ENCODE measurements around the gene BCOR. TPM values are rescaled to one million over a fixed set of nuclear protein-coding genes. Genes with fewer than 3 reads are reported as not detected.

BCOR gene
- total RNA-seq, 1 experiment from 2014 or later: 35.1 TPM

GRCh38 chrX:40116925-40117324 is 19.2 kb upstream of the BCOR start:
- DNase-seq (ENCODE audit: low read depth, low spot score) (no peak), ATAC-seq (no peak)
- Histone ChIP-seq H3K9me3 (ENCODE audit: control insufficient read depth in 1 of 2, insufficient read depth in 1 of 2, low read depth in 1 of 2, low read length in 2 of 2) (no peaks in the 10 kb centered on the region), H4K20me1 (ENCODE audit: insufficient read depth) (no peaks in the 10 kb centered on the region), H3K4me2 (ENCODE audit: low read length) (no peak overlapping the region), H3K9me2 (ENCODE audit: insufficient read depth) (no peaks in the 10 kb centered on the region), H2AFZ (ENCODE audit: low read depth, low read length, poor library complexity, severe bottlenecking) (no peak overlapping the region), H3K27ac (ENCODE audit: low read depth, low read length) (no peak overlapping the region), H3K9ac (ENCODE audit: low read length) (no peak overlapping the region), H3K4me1 (ENCODE audit: control insufficient read depth in 1 of 2, insufficient read depth in 2 of 2, low read length in 2 of 2) (peaks cover 12 to 23% of the 10 kb centered on the region in 2 experiments; a peak in 3 of 4 replicates), H3K36me3 (ENCODE audit: control insufficient read depth in 1 of 2, insufficient read depth in 2 of 2, low read length in 2 of 2) (no peaks in the 10 kb centered on the region), H3K27me3 (ENCODE audit: insufficient read depth, low read length) (no peaks in the 10 kb centered on the region), H3K4me3 (replicated peaks in 1 of 2; ENCODE audit: low read depth in 1 of 2, low read length in 2 of 2) (no peak overlapping the region), H3K79me2 (ENCODE audit: insufficient read depth, low read length) (no peaks in the 10 kb centered on the region)
- intact Hi-C loops (cut with micrococcal nuclease): no loop called here
- CTCF ChIA-PET: no interaction called here
- POLR2A ChIA-PET: no interaction called here
- RAD21 ChIA-PET (ENCODE audit: low non-redundant PET in 1 of 2, low total read pairs in 2 of 2, uncharacterized antibody in 2 of 2, unreplicated experiment in 2 of 2): no interaction called here
- TF ChIP-seq ELF1 (IDR thresholded peaks at IDR 0.05; ENCODE audit: borderline replicate concordance, low read depth) (no peak), MAX (IDR thresholded peaks at IDR 0.05) (no peak), EZH2 (IDR thresholded peaks at IDR 0.05) (no peak), EGR1 (IDR thresholded peaks at IDR 0.05; ENCODE audit: low read depth) (no peak), YY1 (IDR thresholded peaks at IDR 0.05; ENCODE audit: extremely low read depth, insufficient replicate concordance, low read depth, low read length) (no peak)
- no TSS peak for BruUV-seq (replicated peaks)

- ChIA-PET CTCF (no interaction called here), POLR2A (no interaction called here), RAD21 (ENCODE audit: low non-redundant PET in 1 of 2, low total read pairs in 2 of 2, uncharacterized antibody in 2 of 2, unreplicated experiment in 2 of 2) (no interaction called here)
- no peak overlapping the region for H3K9ac ChIP-seq (ENCODE audit: low read length)
- no peak overlapping the region for H3K27ac ChIP-seq (ENCODE audit: low read depth, low read length)
- no peak overlapping the region for H3K4me3 ChIP-seq (replicated peaks in 1 of 2; ENCODE audit: low read depth in 1 of 2, low read length in 2 of 2)
- no peaks in the 10 kb centered on the region for H3K36me3 ChIP-seq (ENCODE audit: control insufficient read depth in 1 of 2, insufficient read depth in 2 of 2, low read length in 2 of 2)
- H2AFZ ChIP-seq (ENCODE audit: low read depth, low read length, poor library complexity, severe bottlenecking): no peak overlapping the region
- H4K20me1 ChIP-seq (ENCODE audit: insufficient read depth): no peaks in the 10 kb centered on the region
- BruUV-seq (replicated peaks): no TSS peak
- H3K27me3 ChIP-seq (ENCODE audit: insufficient read depth, low read length): no peaks in the 10 kb centered on the region
- no peaks in the 10 kb centered on the region for H3K9me2 ChIP-seq (ENCODE audit: insufficient read depth)
- no peaks in the 10 kb centered on the region for H3K9me3 ChIP-seq (ENCODE audit: control insufficient read depth in 1 of 2, insufficient read depth in 1 of 2, low read depth in 1 of 2, low read length in 2 of 2)
- peaks cover 27 to 35% of the 10 kb centered on the region in 2 experiments for H3K4me1 ChIP-seq (ENCODE audit: control insufficient read depth in 1 of 2, insufficient read depth in 2 of 2, low read length in 2 of 2)
- no peak for ATAC-seq
- H3K79me2 ChIP-seq (ENCODE audit: insufficient read depth, low read length): peaks cover 7% of the 10 kb centered on the region; the same call in 1 of the 2 replicates
- DNase-seq (ENCODE audit: low read depth, low spot score): no peak
- intact Hi-C loops (cut with micrococcal nuclease): no loop called here
- H3K4me2 ChIP-seq (ENCODE audit: low read length): no peak overlapping the region
- TF ChIP-seq EGR1 (IDR thresholded peaks at IDR 0.05; ENCODE audit: low read depth) (no peak), SRF (IDR thresholded peaks at IDR 0.05; ENCODE audit: low read depth) (no peak), EZH2phosphoT487 (IDR thresholded peaks at IDR 0.05; ENCODE audit: borderline replicate concordance) (no peak), ZNF274 (IDR thresholded peaks at IDR 0.05; ENCODE audit: low read depth, low read length) (no peak), CBX3 (IDR thresholded peaks at IDR 0.05; ENCODE audit: low read depth) (no peak), MAX (IDR thresholded peaks at IDR 0.05) (no peak), TCF7L2 (IDR thresholded peaks at IDR 0.05; ENCODE audit: borderline replicate concordance, extremely low read depth, insufficient read depth, insufficient read length) (no peak), ELF1 (IDR thresholded peaks at IDR 0.05; ENCODE audit: borderline replicate concordance, low read depth) (no peak), FOSL1 (IDR thresholded peaks at IDR 0.05; ENCODE audit: low read depth) (no peak), POLR2AphosphoS5 (IDR thresholded peaks at IDR 0.05; ENCODE audit: low read depth, low read length) (no peak), EZH2 (IDR thresholded peaks at IDR 0.05) (no peak), REST (IDR thresholded peaks at IDR 0.05; ENCODE audit: low read depth) (no peak), POLR2A (IDR thresholded peaks at IDR 0.05; ENCODE audit: borderline replicate concordance, extremely low read depth, insufficient read depth, insufficient read length) (no peak)
- TF ChIP-seq, protein P1, sequence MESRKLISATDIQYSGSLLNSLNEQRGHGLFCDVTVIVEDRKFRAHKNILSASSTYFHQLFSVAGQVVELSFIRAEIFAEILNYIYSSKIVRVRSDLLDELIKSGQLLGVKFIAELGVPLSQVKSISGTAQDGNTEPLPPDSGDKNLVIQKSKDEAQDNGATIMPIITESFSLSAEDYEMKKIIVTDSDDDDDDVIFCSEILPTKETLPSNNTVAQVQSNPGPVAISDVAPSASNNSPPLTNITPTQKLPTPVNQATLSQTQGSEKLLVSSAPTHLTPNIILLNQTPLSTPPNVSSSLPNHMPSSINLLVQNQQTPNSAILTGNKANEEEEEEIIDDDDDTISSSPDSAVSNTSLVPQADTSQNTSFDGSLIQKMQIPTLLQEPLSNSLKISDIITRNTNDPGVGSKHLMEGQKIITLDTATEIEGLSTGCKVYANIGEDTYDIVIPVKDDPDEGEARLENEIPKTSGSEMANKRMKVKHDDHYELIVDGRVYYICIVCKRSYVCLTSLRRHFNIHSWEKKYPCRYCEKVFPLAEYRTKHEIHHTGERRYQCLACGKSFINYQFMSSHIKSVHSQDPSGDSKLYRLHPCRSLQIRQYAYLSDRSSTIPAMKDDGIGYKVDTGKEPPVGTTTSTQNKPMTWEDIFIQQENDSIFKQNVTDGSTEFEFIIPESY (IDR thresholded peaks at IDR 0.05; ENCODE audit: extremely low read depth, insufficient replicate concordance, low read length): no peak
Observed at GRCh38 chrX:40112996-40113395, 15.2 kb upstream of the BCOR start.
